GM19035 (cell line): Measurements from ENCODE around the gene PPP2R5C.

Experiments used
- ATAC-seq: cut with Tn5 transposase; IDR thresholded peaks from one replicate; pipeline ENCODE4 v1.9.1; 2021; ENCODE audit not compliant: unreplicated experiment

PPP2R5C gene

GRCh38 chr14:101813171-101813759, 51.8 kb downstream of the PPP2R5C start:
- no peak for ATAC-seq

GRCh38 chr14:101813833-101814232, 52.3 kb downstream of the PPP2R5C start:
- ATAC-seq, result no peak

GRCh38 chr14:101814934-101815333, 53.4 kb downstream of the PPP2R5C start:
- no peak for ATAC-seq

GRCh38 chr14:101815994-101816393, 54.5 kb downstream of the PPP2R5C start:
- ATAC-seq, result no peak

- ATAC-seq, result no peak
Measured at GRCh38 chr14:101817501-101818001, 56.0 kb downstream of the PPP2R5C start.

- no peak for ATAC-seq
Measured at GRCh38 chr14:101819251-101819990, 57.9 kb downstream of the PPP2R5C start.

- ATAC-seq, result no peak
Measured at GRCh38 chr14:101820283-101820798, 58.8 kb downstream of the PPP2R5C start.

- ATAC-seq, result no peak
Measured at GRCh38 chr14:101821528-101821927, 60.0 kb downstream of the PPP2R5C start.

GRCh38 chr14:101823066-101823465, 61.6 kb downstream of the PPP2R5C start:
- no peak for ATAC-seq

GRCh38 chr14:101823511-101824120, 62.1 kb downstream of the PPP2R5C start:
- peak; percentile 45 for ATAC-seq

- no peak for ATAC-seq
Measured at GRCh38 chr14:101824339-101824727, 62.8 kb downstream of the PPP2R5C start.

- no peak for ATAC-seq
Measured at GRCh38 chr14:101825797-101826196, 64.3 kb downstream of the PPP2R5C start.

GRCh38 chr14:101826351-101826750, 64.8 kb downstream of the PPP2R5C start:
- no peak for ATAC-seq

GRCh38 chr14:101827286-101827685, 65.8 kb downstream of the PPP2R5C start:
- ATAC-seq, result no peak

- no peak for ATAC-seq
Measured at GRCh38 chr14:101828046-101828445, 66.5 kb downstream of the PPP2R5C start.

GRCh38 chr14:101830271-101830670, 68.8 kb downstream of the PPP2R5C start:
- no peak for ATAC-seq

- no peak for ATAC-seq
Measured at GRCh38 chr14:101833045-101833444, 71.5 kb downstream of the PPP2R5C start.

- ATAC-seq, result no peak
Measured at GRCh38 chr14:101834397-101834796, 72.9 kb downstream of the PPP2R5C start.

- ATAC-seq, result no peak
Measured at GRCh38 chr14:101834800-101835547, 73.5 kb downstream of the PPP2R5C start.

GRCh38 chr14:101835566-101835965, 74.1 kb downstream of the PPP2R5C start:
- ATAC-seq, result no peak

GRCh38 chr14:101836135-101836534, 74.6 kb downstream of the PPP2R5C start:
- no peak for ATAC-seq
